AG04450 (cell line): ENCODE results near the gene C22orf42. TPM values are rescaled to one million over a fixed set of nuclear protein-coding genes. Genes with fewer than 3 reads are reported as not detected.
"Not testable (repeated sequence)": the region's sequence is repeated elsewhere in the genome, so short reads cannot be mapped to it uniquely, and the experiment has no call there.

Source experiments
- CTCF ChIA-PET: fragments of 300-600, 350-600 bp; formaldehyde crosslinking; extraction: SDS; loops from one replicate; lab custom pipeline; 2022; ENCODE audit warnings: antibody characterized with exemption, inconsistent platforms; lab: Charles Lee
- POLR2A ChIA-PET: fragments of 350-600 bp; formaldehyde crosslinking; extraction: SDS; loops from one replicate; lab custom pipeline; 2021; ENCODE audit warnings: antibody characterized with exemption, inconsistent platforms; lab: Yijun Ruan, JAX
- DNase-seq: peaks from one replicate; pipeline ENCODE4 v3.0.0-alpha.2; 2011; ENCODE audit warnings: low read depth, low spot score
- H3K27ac ChIP-seq: one replicate; pipeline ENCODE4 v1.5.1; 2012; ENCODE audit warnings: low read depth, low read length, control low read depth
- H3K27me3 ChIP-seq: one replicate; pipeline ENCODE4 v1.6.0; 2012; ENCODE audit warnings: low read length; ENCODE audit not compliant: control insufficient read depth, insufficient read depth
- H3K4me3 ChIP-seq: 2 replicates; pipeline ENCODE4 v1.5.1; 2011; ENCODE audit warnings: mild to moderate bottlenecking, low read depth, low read length, control low read depth
- H3K9me3 ChIP-seq: 2 replicates; pipeline ENCODE4 v1.5.1; 2012; ENCODE audit warnings: low read length; ENCODE audit not compliant: control insufficient read depth, insufficient read depth
- CTCF ChIP-seq: IDR thresholded peaks from 2 replicates; pipeline ENCODE4 v1.5.1; 2011; ENCODE audit warnings: low read depth, low read length, control low read depth, inconsistent platforms
- polyA plus RNA-seq: library from polyadenylated mRNA; depleted of rRNA; stranded (reverse); fragments of >200 nt; gene quantifications from 2 replicates; pipeline ENCODE4 v1.2.3, GENCODE V29; 2011

The C22orf42 gene
- polyA plus RNA-seq, 1 experiment: not detected

GRCh38 chr22:32193346-32193745, 34.2 kb upstream of the C22orf42 start:
- H3K27ac ChIP-seq, H3K27me3 ChIP-seq, DNase-seq, POLR2A ChIA-PET, CTCF ChIA-PET, H3K4me3 ChIP-seq, H3K9me3 ChIP-seq: not testable (repeated sequence)

- DNase-seq, H3K27me3 ChIP-seq, H3K9me3 ChIP-seq, H3K4me3 ChIP-seq, POLR2A ChIA-PET, H3K27ac ChIP-seq, CTCF ChIA-PET: not testable (repeated sequence)
Measured at GRCh38 chr22:32191021-32191420, 31.9 kb upstream of the C22orf42 start.

- H3K27ac ChIP-seq: no peak overlapping the region
- POLR2A ChIA-PET: no interaction called here
- H3K4me3 ChIP-seq: no peak overlapping the region
- CTCF ChIA-PET: no interaction called here
- no peak for DNase-seq
- no peaks in the 10 kb centered on the region for H3K27me3 ChIP-seq
- H3K9me3 ChIP-seq: no peaks in the 10 kb centered on the region
- no peak for TF ChIP-seq CTCF
Measured at GRCh38 chr22:32185821-32186220, 26.7 kb upstream of the C22orf42 start.

- H3K4me3 ChIP-seq: no peak overlapping the region
- H3K9me3 ChIP-seq: no peaks in the 10 kb centered on the region
- TF ChIP-seq CTCF: no peak
- POLR2A ChIA-PET: no interaction called here
- H3K27ac ChIP-seq: no peak overlapping the region
- CTCF ChIA-PET: no interaction called here
- no peaks in the 10 kb centered on the region for H3K27me3 ChIP-seq
- no peak for DNase-seq
Measured at GRCh38 chr22:32183625-32184024, 24.5 kb upstream of the C22orf42 start.

- ChIA-PET POLR2A (no interaction called here), CTCF (no interaction called here)
- no peaks in the 10 kb centered on the region; the same call in 1 of the 2 replicates for H3K9me3 ChIP-seq
- no peak overlapping the region for H3K4me3 ChIP-seq
- DNase-seq: no peak
- no peak overlapping the region for H3K27ac ChIP-seq
- no peak for TF ChIP-seq CTCF
- H3K27me3 ChIP-seq: no peaks in the 10 kb centered on the region
Measured at GRCh38 chr22:32181043-32181442, 21.9 kb upstream of the C22orf42 start.

GRCh38 chr22:32177221-32177765, 18.2 kb upstream of the C22orf42 start:
- no peak for DNase-seq
- no peak overlapping the region for H3K27ac ChIP-seq
- POLR2A ChIA-PET: no interaction called here
- H3K9me3 ChIP-seq: no peaks in the 10 kb centered on the region; the same call in 1 of the 2 replicates
- no peak overlapping the region for H3K4me3 ChIP-seq
- CTCF ChIA-PET: no interaction called here
- H3K27me3 ChIP-seq: no peaks in the 10 kb centered on the region
- no peak for TF ChIP-seq CTCF
